Thyroid gland (tissue), 4 donors: ENCODE results near the gene DHX15. TPM values are rescaled to one million over a fixed set of nuclear protein-coding genes. Genes with fewer than 3 reads are reported as not detected.
A peak's percentile ranks its signal among the peaks of the same experiment; 100 is the strongest.

Experiments
- DNase-seq, 2 donors: peaks; one replicate each; pipeline ENCODE4 v3.0.0-alpha.2; 2019
- H3K27ac ChIP-seq, 3 donors: fragments of 200-600 bp; sonication (generic); 1 replicate in 2 of 3; 2 replicates in 1 of 3; pipeline ENCODE4 v1.5.1; 2016 to 2019; ENCODE audit warnings: mild to moderate bottlenecking in 1 of 3, moderate library complexity in 1 of 3
- H3K27me3 ChIP-seq: fragments of 200-600 bp; sonication (generic); one replicate; pipeline ENCODE4 v1.5.1; 2019
- H3K36me3 ChIP-seq, 2 donors: fragments of 200-600 bp; sonication (generic); one replicate each; pipeline ENCODE4 v1.5.1; 2016 to 2019
- H3K4me1 ChIP-seq, 2 donors: fragments of 200-600 bp; sonication (generic); one replicate each; pipeline ENCODE4 v1.5.1; 2017 to 2019
- H3K4me3 ChIP-seq, 3 donors: fragments of 200-600 bp; sonication (generic); replicated peaks in 1 of 3; 1 replicate in 2 of 3; 2 replicates in 1 of 3; pipeline ENCODE4 v1.5.1; 2016; ENCODE audit warnings: mild to moderate bottlenecking in 1 of 3
- H3K9me3 ChIP-seq: fragments of 200-600 bp; sonication (generic); one replicate; pipeline ENCODE4 v1.5.1; 2017
- CTCF ChIP-seq, 6 experiments: fragments of 200-600 bp in 3 of 6; fragments of 450-650 bp in 3 of 6; sonication (generic) in 3 of 6; IDR thresholded peaks; one replicate each; pipeline ENCODE4 v1.5.1; 2016 to 2019; ENCODE audit warnings: antibody characterized with exemption in 6 of 6, mild to moderate bottlenecking in 2 of 6, inconsistent platforms in 1 of 6, moderate library complexity in 1 of 6
- POLR2A ChIP-seq, 2 donors: fragments of 450-650 bp; IDR thresholded peaks; one replicate each; pipeline ENCODE4 v1.6.1; 2017; ENCODE audit warnings: antibody characterized with exemption in 2 of 2, mild to moderate bottlenecking in 2 of 2, moderate library complexity in 1 of 2
- WGBS, 2 donors: methylation state at CpG; one replicate each; pipeline ENCODE4 v1.1.5; 2017; 5-methylcytosine and 5-hydroxymethylcytosine counted together
- intact Hi-C: fragments of 100-400 bp; cut with DNase I; formaldehyde crosslinking; loops from one replicate; pipeline ENCODE4 v1.15.1; 2023
- total RNA-seq, 4 donors: library from RNA; depleted of rRNA; stranded (reverse); fragments of >200 nt; gene quantifications; one replicate each; pipeline ENCODE4 v1.2.3, GENCODE V29; 2016

Gene DHX15
- 100 to 1,000 TPM; 139 to 199 (median 150) TPM for total RNA-seq

GRCh38 chr4:24584211-24584850, at the start of gene DHX15:
TSS of gene DHX15 (minus strand) at chr4:24584554. CDS start at chr4:24584393, 161 bp downstream.
- Histone ChIP-seq H3K27me3 (no peaks in the 10 kb centered on the region), H3K27ac (peak within 1 kb of the TSS; percentile 71 to 99 (median 98)), H3K4me1 (peaks cover 12 to 17% of the 10 kb centered on the region in 2 donors), H3K4me3 (peak within 1 kb of the TSS; percentile 79 to 99 (median 90)), H3K36me3 (no peaks in the 10 kb centered on the region), H3K9me3 (no peaks in the 10 kb centered on the region)
- intact Hi-C loops = no loop called here
- 1% methylated on average over 7 to 36 of the region's 52 CpGs for WGBS, 2 donors
- DNase-seq = peak; percentile 96 to 97
- TF ChIP-seq POLR2A (IDR thresholded peaks at IDR 0.05) (peak in 1 of 2 donors; percentile 81), CTCF (IDR thresholded peaks at IDR 0.05) (no peak)

GRCh38 chr4:24632011-24632410, 47.7 kb upstream of the DHX15 start:
- Histone ChIP-seq H3K27ac (no peak overlapping the region), H3K27me3 (no peaks in the 10 kb centered on the region), H3K9me3 (no peaks in the 10 kb centered on the region), H3K4me3 (no peak overlapping the region), H3K36me3 (no peaks in the 10 kb centered on the region), H3K4me1 (no peaks in the 10 kb centered on the region)
- 91 to 97% methylated on average over 2 of the region's 2 CpGs for WGBS, 2 donors
- no peak for DNase-seq
- intact Hi-C loops = no loop called here
- no peak for TF ChIP-seq CTCF (IDR thresholded peaks at IDR 0.05)
- no peak for TF ChIP-seq POLR2A (IDR thresholded peaks at IDR 0.05)

GRCh38 chr4:24630937-24631336, 46.6 kb upstream of the DHX15 start:
- no peak overlapping the region for H3K27ac ChIP-seq
- 69 to 75% methylated on average over 5 of the region's 5 CpGs for WGBS, 2 donors

GRCh38 chr4:24625091-24625490, 40.7 kb upstream of the DHX15 start:
- H3K27me3 ChIP-seq = no peaks in the 10 kb centered on the region
- no peaks in the 10 kb centered on the region for H3K36me3 ChIP-seq
- intact Hi-C loops = no loop called here
- no peak overlapping the region for H3K4me3 ChIP-seq
- no peak for DNase-seq
- no peak overlapping the region for H3K27ac ChIP-seq
- no peak for TF ChIP-seq CTCF (IDR thresholded peaks at IDR 0.05)
- TF ChIP-seq POLR2A (IDR thresholded peaks at IDR 0.05) = no peak
- no peaks in the 10 kb centered on the region for H3K9me3 ChIP-seq
- WGBS, 2 donors = 65 to 75% methylated on average over 2 of the region's 2 CpGs
- no peaks in the 10 kb centered on the region for H3K4me1 ChIP-seq

More at GRCh38 chr4:24630937-24631336, 46.6 kb upstream of the DHX15 start:
- H3K27me3 ChIP-seq = no peaks in the 10 kb centered on the region
- no peak overlapping the region for H3K4me3 ChIP-seq
- no peaks in the 10 kb centered on the region for H3K9me3 ChIP-seq
- H3K36me3 ChIP-seq = no peaks in the 10 kb centered on the region
- no peaks in the 10 kb centered on the region for H3K4me1 ChIP-seq
- intact Hi-C loops = no loop called here
- TF ChIP-seq CTCF (IDR thresholded peaks at IDR 0.05) (no peak), POLR2A (IDR thresholded peaks at IDR 0.05) (no peak)
- DNase-seq = no peak

GRCh38 chr4:24624381-24624780, 40.0 kb upstream of the DHX15 start:
- Histone ChIP-seq H3K4me1 (no peaks in the 10 kb centered on the region), H3K27me3 (no peaks in the 10 kb centered on the region), H3K9me3 (no peaks in the 10 kb centered on the region), H3K27ac (no peak overlapping the region), H3K36me3 (no peaks in the 10 kb centered on the region), H3K4me3 (no peak overlapping the region)
- intact Hi-C loops = no loop called here
- TF ChIP-seq POLR2A (IDR thresholded peaks at IDR 0.05) = no peak
- 41 to 52% methylated on average over 1 of the region's 1 CpG for WGBS, 2 donors
- no peak for DNase-seq
